Activated naive CD4-positive, alpha-beta T cell treated with anti-CD3 and anti-CD28 coated beads for 36 hours (primary cell): ENCODE data around the gene CAPZA3. TPM values are rescaled to one million over a fixed set of nuclear protein-coding genes. Genes with fewer than 3 reads are reported as not detected.
"Not testable (repeated sequence)": the region's sequence is repeated elsewhere in the genome, so short reads cannot be mapped to it uniquely, and the experiment has no call there.

Experiments used
- CTCF ChIA-PET: fragments of 350-600 bp; sonication (Branson Sonifier 250); formaldehyde crosslinking; loops from one replicate; lab custom pipeline; 2021; ENCODE audit warnings: antibody characterized with exemption; lab: Charles Lee
- DNase-seq: peaks from one replicate; pipeline ENCODE4 v3.0.0-alpha.2; 2020
- H3K27ac Mint-ChIP-seq: one replicate; pipeline ENCODE4 v1.8.0; 2021; ENCODE audit warnings: mild to moderate bottlenecking, mixed read lengths
- H3K27me3 Mint-ChIP-seq: one replicate; pipeline ENCODE4 v1.8.0; 2021; ENCODE audit warnings: low read depth, mixed read lengths
- H3K36me3 Mint-ChIP-seq: one replicate; pipeline ENCODE4 v1.8.0; 2021; ENCODE audit warnings: low read depth, mixed read lengths
- H3K4me1 Mint-ChIP-seq: one replicate; pipeline ENCODE4 v1.8.0; 2021; ENCODE audit warnings: low read depth, mixed read lengths
- H3K4me3 Mint-ChIP-seq: one replicate; pipeline ENCODE4 v1.8.0; 2021; ENCODE audit warnings: mild to moderate bottlenecking, moderate library complexity, mixed read lengths
- H3K9me3 Mint-ChIP-seq: one replicate; pipeline ENCODE4 v1.8.0; 2021; ENCODE audit warnings: mixed read lengths
- intact Hi-C: fragments of 100-400 bp; cut with micrococcal nuclease; formaldehyde crosslinking; loops from one replicate; pipeline ENCODE4 v1.15.1; 2023
- total RNA-seq, 2 experiments: library from RNA; stranded (reverse); gene quantifications; one replicate each; pipeline ENCODE4 v1.2.3, GENCODE V29; 2021

Gene CAPZA3
- total RNA-seq, 2 experiments from 2014 or later: not detected

GRCh38 chr12:18721452-18721851, 16.5 kb upstream of the CAPZA3 start:
- Mint-ChIP-seq H3K9me3 (peaks cover 3% of the 10 kb centered on the region), H3K27me3 (no peaks in the 10 kb centered on the region), H3K27ac (no peak overlapping the region), H3K4me3 (no peak overlapping the region), H3K4me1 (no peaks in the 10 kb centered on the region), H3K36me3 (no peaks in the 10 kb centered on the region)
- no peak for DNase-seq
- CTCF ChIA-PET: no interaction called here
- intact Hi-C loops: no loop called here

DNA sequence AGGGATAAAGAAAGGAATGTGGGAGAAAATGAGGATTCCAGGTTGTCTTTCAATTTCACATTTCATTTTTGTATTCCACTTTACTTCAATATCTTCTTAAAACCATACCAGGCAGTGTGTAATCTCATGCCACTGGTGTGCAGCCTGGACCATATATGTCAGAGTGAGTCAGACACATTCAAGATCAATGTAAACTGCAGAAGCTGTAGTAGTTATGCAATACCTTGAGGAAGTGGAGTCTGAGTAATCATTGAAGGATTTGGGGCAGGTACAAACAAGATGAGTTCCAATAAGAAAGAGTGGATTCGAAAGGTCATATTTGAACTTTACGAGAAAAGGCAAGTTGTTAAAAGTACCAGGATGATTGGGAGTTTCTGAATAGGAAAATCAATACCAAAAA, 14.2 kb upstream of the CAPZA3 start:
- Mint-ChIP-seq H3K36me3 (no peaks in the 10 kb centered on the region), H3K4me3 (no peak overlapping the region), H3K4me1 (no peaks in the 10 kb centered on the region), H3K27me3 (no peaks in the 10 kb centered on the region), H3K27ac (no peak overlapping the region), H3K9me3 (peaks cover 2% of the 10 kb centered on the region)
- CTCF ChIA-PET: no interaction called here
- DNase-seq: no peak
- intact Hi-C loops: no loop called here

- CTCF ChIA-PET: no interaction called here
- Mint-ChIP-seq H3K27ac (no peak overlapping the region), H3K4me1 (no peaks in the 10 kb centered on the region), H3K27me3 (no peaks in the 10 kb centered on the region), H3K9me3 (peaks cover 2% of the 10 kb centered on the region), H3K4me3 (no peak overlapping the region), H3K36me3 (no peaks in the 10 kb centered on the region)
- intact Hi-C loops: no loop called here
- DNase-seq: no peak
Measured at GRCh38 chr12:18731156-18731555, 6.8 kb upstream of the CAPZA3 start.

DNA sequence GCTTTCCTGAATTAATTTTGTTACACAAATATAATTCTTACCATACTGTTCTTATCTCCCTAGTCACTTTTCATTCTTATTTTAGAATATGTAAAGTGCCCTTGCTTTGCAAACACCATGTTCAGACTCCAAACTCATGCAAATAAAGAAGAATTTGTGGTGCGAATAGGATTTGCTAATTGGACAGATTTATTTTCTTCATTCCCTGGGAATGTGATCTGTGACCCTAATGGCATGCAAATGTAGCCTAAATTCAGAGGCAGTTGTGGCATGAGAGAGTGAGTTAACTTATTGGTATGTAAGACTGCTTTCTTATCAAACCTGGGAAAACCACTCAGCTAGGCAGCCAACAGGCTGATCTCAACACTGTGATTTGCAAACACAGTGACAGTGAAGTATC, 10.0 kb downstream of the CAPZA3 start:
- Mint-ChIP-seq H3K9me3 (no peaks in the 10 kb centered on the region), H3K4me1 (no peaks in the 10 kb centered on the region), H3K27me3 (no peaks in the 10 kb centered on the region), H3K27ac (no peak overlapping the region), H3K36me3 (no peaks in the 10 kb centered on the region), H3K4me3 (no peak overlapping the region)
- CTCF ChIA-PET: no interaction called here
- intact Hi-C loops: no loop called here
- DNase-seq: no peak

GRCh38 chr12:18749386-18749957, 11.6 kb downstream of the CAPZA3 start:
- no peaks in the 10 kb centered on the region for H3K27me3 Mint-ChIP-seq
- no peak overlapping the region for H3K4me3 Mint-ChIP-seq
- intact Hi-C loops: no loop called here
- CTCF ChIA-PET: no interaction called here
- no peaks in the 10 kb centered on the region for H3K36me3 Mint-ChIP-seq
- DNase-seq: no peak
- no peak overlapping the region for H3K27ac Mint-ChIP-seq
- peaks cover 1% of the 10 kb centered on the region for H3K9me3 Mint-ChIP-seq
- no peaks in the 10 kb centered on the region for H3K4me1 Mint-ChIP-seq

DNA sequence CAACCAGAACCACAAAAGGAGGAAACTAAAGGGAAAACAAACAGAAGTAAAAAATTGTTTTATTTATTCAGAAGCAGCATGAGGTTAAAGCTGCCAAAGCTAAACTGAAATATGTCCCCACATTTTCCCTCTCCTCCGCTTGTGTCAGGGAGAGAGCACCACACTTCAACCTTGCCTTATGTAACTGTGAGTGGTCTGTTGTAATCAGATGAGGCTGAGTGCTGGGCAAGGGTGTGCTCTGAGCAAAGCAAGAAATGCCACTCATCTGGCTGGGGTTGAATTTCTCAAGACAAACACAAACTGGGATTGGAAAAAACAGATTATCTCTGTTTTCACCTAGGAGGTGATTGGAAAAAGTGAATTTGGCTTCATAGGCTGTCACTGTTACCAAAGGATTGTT, 12.2 kb downstream of the CAPZA3 start:
- Mint-ChIP-seq H3K27me3 (no peaks in the 10 kb centered on the region), H3K4me3 (no peak overlapping the region), H3K4me1 (no peaks in the 10 kb centered on the region), H3K27ac (no peak overlapping the region), H3K9me3 (peaks cover 1% of the 10 kb centered on the region), H3K36me3 (no peaks in the 10 kb centered on the region)
- no peak for DNase-seq
- CTCF ChIA-PET: no interaction called here
- intact Hi-C loops: no loop called here

GRCh38 chr12:18751866-18752265, 13.9 kb downstream of the CAPZA3 start:
- H3K27me3 Mint-ChIP-seq: no peaks in the 10 kb centered on the region
- no peaks in the 10 kb centered on the region for H3K36me3 Mint-ChIP-seq
- CTCF ChIA-PET: interaction anchor here (1.2 kb wide), 1 partner anchor 8 kb away, joined by 3 read pairs; no protein-coding TSS in a partner anchor
- intact Hi-C loops: no loop called here
- H3K9me3 Mint-ChIP-seq: peaks cover 1% of the 10 kb centered on the region
- H3K27ac Mint-ChIP-seq: no peak overlapping the region
- no peaks in the 10 kb centered on the region for H3K4me1 Mint-ChIP-seq
- no peak for DNase-seq
- no peak overlapping the region for H3K4me3 Mint-ChIP-seq

GRCh38 chr12:18752280-18752920, 14.5 kb downstream of the CAPZA3 start:
- Mint-ChIP-seq H3K4me1 (no peaks in the 10 kb centered on the region), H3K4me3 (no peak overlapping the region), H3K27me3 (no peaks in the 10 kb centered on the region), H3K27ac (no peak overlapping the region), H3K9me3 (peaks cover 1% of the 10 kb centered on the region), H3K36me3 (no peaks in the 10 kb centered on the region)
- CTCF ChIA-PET: interaction anchor here (1.2 kb wide), 1 partner anchor 9 kb away, joined by 3 read pairs; no protein-coding TSS in a partner anchor
- intact Hi-C loops: no loop called here
- no peak for DNase-seq

- Mint-ChIP-seq H3K9me3 (peaks cover 1% of the 10 kb centered on the region), H3K4me1 (no peaks in the 10 kb centered on the region), H3K4me3 (no peak overlapping the region), H3K36me3 (no peaks in the 10 kb centered on the region), H3K27ac (no peak overlapping the region), H3K27me3 (no peaks in the 10 kb centered on the region)
- intact Hi-C loops: no loop called here
- no peak for DNase-seq
- CTCF ChIA-PET: no interaction called here
Measured at GRCh38 chr12:18752947-18753346, 15.0 kb downstream of the CAPZA3 start.

DNA sequence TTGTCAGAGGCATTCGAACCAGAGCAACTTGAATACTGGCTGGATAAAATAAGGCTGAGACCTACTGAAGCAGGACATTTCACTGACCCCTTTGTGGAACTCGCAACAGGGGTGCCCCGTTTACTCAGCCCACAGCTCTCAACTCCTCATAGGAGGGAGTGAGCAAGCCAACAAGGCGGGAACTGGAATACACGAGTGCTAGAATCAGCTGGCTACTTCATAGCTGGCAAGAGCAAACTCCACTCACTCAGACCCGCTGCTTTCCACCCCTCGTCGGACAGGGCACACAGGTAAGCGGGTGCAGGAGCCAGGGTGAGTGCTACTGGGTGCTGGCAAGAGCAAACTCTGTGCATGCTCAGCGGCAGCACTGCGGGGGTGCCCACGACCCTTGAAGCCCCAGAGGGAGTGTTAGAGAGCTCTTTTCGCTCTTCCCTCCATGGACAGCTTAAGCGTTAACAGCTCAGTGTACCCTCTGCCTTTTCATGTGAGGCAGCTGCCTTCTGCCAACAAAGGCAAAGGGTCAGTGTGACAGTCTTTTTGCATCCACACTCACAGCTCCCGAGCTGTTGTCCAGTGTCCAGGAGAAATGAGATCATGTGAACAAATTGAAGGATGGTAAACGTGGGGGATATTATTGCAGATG, 15.7 kb downstream of the CAPZA3 start:
- intact Hi-C loops: no loop called here
- CTCF ChIA-PET: no interaction called here
- no peaks in the 10 kb centered on the region for H3K27me3 Mint-ChIP-seq
- peaks cover 1% of the 10 kb centered on the region for H3K9me3 Mint-ChIP-seq
- H3K36me3 Mint-ChIP-seq: no peaks in the 10 kb centered on the region
- DNase-seq: no peak
- no peak overlapping the region for H3K27ac Mint-ChIP-seq
- H3K4me3 Mint-ChIP-seq: no peak overlapping the region
- no peaks in the 10 kb centered on the region for H3K4me1 Mint-ChIP-seq

DNA sequence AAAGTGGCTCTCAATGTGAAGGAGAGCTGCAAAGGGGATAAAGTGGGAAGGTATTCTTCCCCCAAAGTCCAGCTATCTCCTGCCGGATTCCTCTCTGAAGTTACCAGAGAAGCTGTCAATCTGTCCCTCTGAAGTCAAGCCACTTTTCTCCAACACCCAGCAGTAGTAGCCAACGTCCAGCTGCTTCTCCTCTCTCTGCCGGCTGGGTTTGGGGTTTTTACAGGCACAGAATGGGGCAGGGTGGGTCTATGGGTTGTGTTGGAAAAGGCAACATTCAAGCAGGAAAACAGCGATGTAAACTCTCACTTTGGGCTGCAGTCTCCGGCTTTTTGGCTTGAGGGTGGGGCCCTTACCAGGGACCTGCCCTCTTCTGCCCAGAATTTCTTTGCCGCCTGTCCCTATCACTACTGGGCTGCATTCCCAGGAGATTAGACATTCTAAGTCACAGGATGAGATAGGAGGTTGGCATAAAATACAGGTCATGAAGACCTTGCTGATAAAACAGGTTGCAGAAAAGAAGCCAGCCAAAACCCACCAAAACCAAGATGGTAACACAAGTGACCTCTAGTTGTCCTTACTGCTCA, 16.3 kb downstream of the CAPZA3 start:
- H3K4me3 Mint-ChIP-seq: no peak overlapping the region
- H3K36me3 Mint-ChIP-seq: no peaks in the 10 kb centered on the region
- no peak overlapping the region for H3K27ac Mint-ChIP-seq
- H3K9me3 Mint-ChIP-seq: peaks cover 1% of the 10 kb centered on the region
- intact Hi-C loops: no loop called here
- no peaks in the 10 kb centered on the region for H3K27me3 Mint-ChIP-seq
- no peaks in the 10 kb centered on the region for H3K4me1 Mint-ChIP-seq
- DNase-seq: no peak
- CTCF ChIA-PET: no interaction called here

DNA sequence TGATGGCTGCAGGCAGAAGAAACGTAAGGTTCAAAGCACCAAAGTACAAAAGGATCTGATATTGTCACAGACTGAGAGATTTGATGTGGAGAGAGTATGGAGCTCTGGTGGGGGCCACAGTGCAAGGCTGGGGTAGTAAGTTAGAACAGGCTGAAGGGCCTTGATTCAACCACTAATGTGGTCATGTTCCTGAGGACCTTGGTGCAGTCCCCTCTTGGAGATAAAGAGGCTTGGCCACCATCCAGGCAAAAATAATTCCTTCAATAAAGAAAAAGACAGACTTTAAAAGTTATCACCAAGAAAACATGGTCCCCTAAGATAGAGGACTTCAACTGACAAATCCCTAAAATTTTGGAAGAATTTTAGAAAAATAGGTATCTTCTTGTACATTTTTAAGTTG, 17.4 kb downstream of the CAPZA3 start:
- H3K4me3 Mint-ChIP-seq: no peak overlapping the region
- CTCF ChIA-PET: no interaction called here
- H3K27me3 Mint-ChIP-seq: no peaks in the 10 kb centered on the region
- intact Hi-C loops: no loop called here
- H3K36me3 Mint-ChIP-seq: no peaks in the 10 kb centered on the region
- H3K9me3 Mint-ChIP-seq: peaks cover 1% of the 10 kb centered on the region
- no peaks in the 10 kb centered on the region for H3K4me1 Mint-ChIP-seq
- no peak overlapping the region for H3K27ac Mint-ChIP-seq
- no peak for DNase-seq

- H3K4me1 Mint-ChIP-seq, H3K36me3 Mint-ChIP-seq, H3K27me3 Mint-ChIP-seq, H3K4me3 Mint-ChIP-seq, CTCF ChIA-PET, intact Hi-C loops, H3K27ac Mint-ChIP-seq, DNase-seq: not testable (repeated sequence)
- H3K9me3 Mint-ChIP-seq: peaks cover 26% of the 10 kb centered on the region
Measured at GRCh38 chr12:18766479-18766878, 28.6 kb downstream of the CAPZA3 start.
